GF-D8 (cell line): Measurements from ENCODE around the gene GRIK2.
"Not testable (repeated sequence)": the region's sequence is repeated elsewhere in the genome, so short reads cannot be mapped to it uniquely, and the experiment has no call there.

Experiments used
- DNase-seq: peaks from one replicate; lab custom pipeline; 2025; lab: John Stamatoyannopoulos, UW

The GRIK2 gene

DNA sequence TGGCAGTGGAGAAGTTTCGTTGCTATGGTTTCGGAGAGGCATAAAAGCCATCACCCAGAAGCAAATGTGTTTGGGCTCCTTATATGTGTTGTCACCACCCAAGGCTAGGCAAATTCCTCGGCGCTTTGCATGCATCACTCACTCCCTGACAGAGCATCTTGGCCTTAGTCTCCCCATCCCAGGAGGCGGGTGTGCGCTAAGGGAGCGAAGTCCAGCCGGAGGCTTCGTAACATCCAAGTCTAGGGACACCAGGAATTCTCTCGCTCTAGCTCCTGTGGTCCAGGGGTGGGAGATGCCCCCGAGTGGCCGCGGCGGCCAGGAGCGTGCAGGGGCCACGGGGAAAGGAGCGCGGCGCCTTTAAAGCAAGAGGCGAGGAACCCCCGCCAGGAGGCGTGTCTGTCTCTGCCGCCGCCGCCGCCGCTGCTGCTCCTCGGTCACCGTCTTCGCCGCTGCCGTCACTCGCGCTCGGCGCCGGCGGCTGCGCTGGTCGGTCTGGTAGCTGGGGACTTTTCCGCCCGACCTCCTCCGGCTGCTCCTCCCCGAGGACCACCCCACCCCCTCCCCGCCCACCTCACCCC, at the start of gene GRIK2:
Gene GRIK2, plus strand, starts transcription at position 458 of the 578 bp plus-strand sequence.
- DNase-seq, result no peak

DNA sequence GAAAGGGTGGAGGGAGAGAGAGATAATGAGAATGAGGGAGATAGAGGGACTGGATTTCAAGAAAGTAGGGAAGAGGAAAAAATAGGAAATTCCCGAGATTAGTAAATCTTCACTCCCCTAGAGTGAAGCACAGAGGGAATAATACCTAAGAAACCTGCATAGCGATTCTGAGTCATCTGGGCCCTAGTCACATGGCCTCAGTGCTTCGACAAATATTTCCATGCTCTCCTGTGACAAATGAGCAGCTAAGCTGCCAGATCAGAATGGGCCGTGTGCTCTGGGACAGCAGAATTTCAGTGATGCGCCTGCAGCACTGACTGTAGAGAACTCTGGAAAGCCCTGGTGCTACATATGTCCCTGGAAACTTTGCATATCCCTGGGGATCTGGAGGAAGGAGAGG, 48.6 kb upstream of the GRIK2 start:
- no peak for DNase-seq

DNA sequence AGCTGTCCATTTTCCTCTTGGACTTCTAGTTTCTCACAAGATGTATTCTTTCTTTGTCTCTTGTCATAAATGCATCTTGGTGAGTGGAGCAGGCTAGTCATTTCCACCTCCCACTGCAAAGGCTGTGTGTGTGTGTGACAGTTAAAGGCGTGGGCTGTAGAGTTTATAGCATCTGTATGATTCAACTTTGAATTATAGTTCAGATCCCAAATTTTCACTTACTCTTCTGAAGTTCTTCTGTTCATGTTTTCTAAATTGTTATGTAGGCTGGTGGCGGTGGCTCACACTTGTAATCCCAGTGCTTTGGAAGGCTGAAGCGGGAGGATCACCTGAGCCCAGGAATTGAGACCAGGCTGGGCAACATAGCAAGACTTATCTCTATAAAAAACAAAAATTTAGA, 44.7 kb upstream of the GRIK2 start:
- DNase-seq, result no peak

DNA sequence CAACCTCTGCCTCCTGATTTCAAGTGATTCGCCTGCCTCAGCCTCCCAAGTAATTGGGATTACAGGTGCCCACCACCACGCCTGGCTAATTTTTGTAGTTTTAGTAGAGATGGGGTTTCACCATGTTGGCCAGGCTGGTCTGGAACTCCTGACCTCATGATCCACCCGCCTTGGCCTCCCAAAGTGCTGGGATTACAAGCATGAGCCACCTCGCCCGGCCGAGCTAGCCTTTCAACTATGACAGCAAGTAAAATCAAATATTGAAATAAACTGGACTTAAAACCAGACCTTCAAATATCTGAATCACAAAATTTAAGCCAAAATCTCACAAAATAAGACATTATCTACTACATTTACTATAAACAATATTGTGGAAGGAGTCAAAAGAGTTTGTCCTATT, 42.9 kb upstream of the GRIK2 start:
- not testable (repeated sequence) for DNase-seq

DNA sequence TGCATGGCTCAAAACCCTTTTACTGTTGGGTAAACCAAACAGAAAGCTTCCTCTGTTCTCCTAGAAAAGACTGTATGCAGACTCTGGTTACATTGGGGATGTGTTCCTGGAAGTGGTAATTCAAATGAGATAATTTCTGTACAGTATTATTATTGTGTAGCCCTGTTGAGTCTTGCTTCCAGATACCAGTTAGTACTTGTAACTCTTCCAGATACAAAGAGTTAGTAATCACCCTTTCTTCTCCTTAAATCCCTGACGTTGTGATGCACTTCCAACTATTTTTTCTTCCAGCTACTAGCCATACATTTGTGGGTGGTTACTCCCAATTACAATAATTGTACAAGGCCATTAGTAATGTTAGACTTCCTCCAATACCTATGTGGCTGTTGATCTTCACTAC, 42.3 kb upstream of the GRIK2 start:
- no peak for DNase-seq

DNA sequence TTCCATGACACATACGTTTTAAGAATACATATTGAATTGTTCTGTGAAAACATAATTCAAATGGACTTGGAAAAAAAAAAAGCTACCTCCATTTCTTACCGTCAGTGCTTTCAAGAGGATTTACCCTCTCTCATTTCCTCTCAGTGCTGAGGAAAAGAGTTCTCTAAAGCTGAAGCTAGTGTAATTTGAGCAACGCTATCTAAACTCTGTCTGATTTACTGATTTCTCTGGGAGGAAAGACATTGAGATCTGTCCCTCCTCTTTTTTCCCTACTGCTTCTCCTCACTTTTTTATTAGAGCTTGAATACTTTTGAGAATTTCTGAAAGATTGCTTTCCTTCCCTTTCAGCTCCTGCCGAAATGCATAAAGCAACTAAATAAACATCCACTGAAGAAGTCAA, 41.2 kb upstream of the GRIK2 start:
- no peak for DNase-seq

DNA sequence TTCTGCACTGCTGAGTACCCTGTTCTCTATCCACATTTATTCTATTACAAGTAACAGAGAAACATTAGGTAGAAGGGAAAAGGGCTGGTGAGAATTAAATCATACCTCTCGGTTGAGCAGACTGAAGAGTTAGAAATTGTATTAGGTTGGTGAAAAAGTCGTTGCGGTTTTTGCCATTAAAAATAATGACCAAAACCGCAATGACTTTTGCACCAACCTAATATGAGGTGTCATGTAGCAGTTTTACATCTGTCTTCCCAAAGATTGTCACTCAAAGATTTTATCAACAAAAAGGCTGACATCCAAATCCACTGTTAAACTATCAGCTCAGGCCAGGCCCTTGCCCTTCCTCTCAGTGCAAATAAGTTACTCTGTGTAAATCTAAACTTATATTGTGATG, 28.3 kb upstream of the GRIK2 start:
- DNase-seq, result no peak

DNA sequence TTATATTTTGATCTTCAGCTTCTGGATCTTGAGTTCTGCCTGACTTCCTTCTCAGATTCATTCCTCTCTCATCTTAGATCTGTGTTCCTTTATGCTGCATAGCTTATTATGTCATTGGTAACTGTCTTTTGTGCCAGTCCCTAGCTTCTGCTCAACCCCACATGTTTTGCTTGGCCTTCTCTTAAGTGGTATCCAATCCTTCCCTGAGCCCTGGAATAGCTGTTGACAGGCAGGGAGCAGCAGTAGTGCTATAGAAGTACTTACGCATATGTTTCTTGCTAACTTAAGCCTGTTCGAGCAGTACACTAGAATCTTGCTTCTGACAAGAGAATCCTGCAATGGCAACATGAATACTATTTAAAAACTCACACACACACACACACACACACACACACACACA, 13.6 kb upstream of the GRIK2 start:
- DNase-seq, result no peak

DNA sequence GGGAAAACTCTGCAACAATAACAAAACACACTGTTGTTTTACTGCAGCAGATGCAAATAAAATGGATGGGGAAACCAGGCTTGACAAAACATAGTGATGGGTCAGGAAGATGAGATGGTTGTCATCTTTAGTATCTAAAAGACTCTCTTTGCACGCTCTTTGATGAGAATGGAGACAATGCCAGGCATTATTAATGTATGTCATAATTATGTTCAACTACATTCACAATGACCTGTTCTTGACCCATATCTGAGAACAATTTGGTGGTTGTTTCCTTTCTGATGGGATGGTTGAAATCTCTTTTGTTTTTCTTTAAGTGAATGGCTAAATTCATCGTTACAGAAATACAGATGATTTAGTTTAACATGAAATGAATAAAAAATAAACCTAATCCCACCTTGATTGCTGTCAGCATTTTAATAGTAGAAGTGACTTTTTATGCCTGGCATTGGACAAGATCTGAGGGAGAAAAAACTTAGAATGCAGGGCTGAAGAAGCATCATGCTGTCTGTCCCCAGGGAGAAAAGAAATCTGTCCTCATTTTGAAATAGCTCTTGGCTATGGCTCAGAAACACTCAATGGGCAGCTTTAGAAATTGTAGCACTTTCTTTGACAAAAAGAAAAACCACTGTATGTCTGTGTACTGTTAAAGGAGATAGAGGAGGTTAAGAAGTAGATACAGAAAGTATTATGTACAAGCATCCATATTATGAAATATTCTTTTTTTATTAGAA, 12.4 kb upstream of the GRIK2 start:
- DNase-seq, result no peak

DNA sequence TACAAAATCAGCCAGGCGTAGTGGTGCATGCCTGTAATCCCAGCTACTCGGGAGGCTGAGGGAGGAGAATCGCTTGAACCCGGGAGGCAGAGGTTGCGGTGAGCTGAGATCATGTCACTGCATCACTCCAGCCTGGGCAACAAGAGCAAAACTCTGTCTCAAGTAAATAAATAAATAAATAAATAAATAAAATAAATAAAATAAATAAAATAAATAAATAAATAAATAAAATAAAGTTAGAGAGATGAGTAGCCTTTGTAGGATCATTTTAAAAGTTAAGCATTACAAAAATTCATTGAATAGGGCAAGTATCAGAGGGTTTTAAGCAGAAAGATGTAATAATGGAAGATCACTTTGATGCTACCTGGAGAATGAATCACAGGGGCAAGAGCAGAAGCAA, 9.8 kb upstream of the GRIK2 start:
- not testable (repeated sequence) for DNase-seq

DNA sequence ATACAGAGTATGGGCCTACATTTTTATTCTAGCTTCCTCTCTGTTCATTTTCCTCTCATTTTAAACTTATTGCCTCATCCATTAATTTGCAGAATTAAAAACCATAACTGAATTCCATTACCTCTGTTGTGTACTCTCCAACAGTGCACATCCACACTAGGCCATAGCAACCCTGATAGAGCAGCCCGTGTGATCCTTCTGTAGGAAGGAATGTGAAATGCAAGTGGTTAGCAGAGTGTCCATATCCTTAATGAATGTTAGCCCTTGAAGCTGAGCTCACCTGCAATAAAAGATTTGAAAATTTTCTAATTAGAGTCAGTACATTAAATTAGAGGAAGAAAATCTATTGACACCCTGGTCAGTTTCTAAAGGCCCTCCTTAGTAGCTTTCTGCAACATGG, 6.5 kb upstream of the GRIK2 start:
- DNase-seq, result no peak

DNA sequence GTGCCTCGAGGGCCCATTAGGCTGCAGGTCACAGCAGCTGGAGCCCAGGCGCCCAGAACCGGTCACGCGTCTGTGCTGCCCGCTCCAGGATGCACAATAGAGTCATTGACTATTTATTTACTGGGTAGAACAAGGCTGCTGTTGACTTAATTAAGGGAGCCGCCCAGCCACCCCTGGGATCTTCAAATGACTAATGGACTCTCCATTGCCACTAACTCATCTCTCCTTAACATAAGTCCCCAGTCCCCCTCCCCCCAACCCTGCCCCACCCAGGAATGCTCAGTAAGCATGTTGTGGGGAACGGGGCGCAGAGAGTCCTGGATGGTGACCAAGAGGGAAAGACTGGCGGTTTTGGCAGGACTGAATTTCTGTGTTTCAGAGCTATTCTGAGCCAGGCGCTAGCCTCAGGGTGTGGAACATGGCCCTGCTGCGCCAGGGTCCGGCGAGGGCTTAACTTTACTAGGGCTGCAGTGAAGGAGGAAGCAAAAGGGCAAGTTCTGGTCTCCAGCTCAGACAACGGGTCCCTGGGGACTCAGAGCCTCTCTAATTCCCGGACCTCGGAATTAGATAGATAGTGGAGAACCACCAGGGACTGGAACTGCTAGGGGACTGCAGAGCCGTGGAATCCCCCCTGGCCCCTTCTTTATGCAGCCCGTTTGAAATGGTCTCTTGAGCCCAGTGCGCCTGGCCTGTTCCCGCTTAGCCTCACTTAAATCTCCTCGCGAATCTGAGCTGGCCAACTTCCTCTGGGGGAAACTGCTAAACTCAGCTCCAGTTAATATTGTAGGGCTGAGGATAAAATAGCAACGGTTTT, 1.5 kb upstream of the GRIK2 start:
- DNase-seq, result no peak

DNA sequence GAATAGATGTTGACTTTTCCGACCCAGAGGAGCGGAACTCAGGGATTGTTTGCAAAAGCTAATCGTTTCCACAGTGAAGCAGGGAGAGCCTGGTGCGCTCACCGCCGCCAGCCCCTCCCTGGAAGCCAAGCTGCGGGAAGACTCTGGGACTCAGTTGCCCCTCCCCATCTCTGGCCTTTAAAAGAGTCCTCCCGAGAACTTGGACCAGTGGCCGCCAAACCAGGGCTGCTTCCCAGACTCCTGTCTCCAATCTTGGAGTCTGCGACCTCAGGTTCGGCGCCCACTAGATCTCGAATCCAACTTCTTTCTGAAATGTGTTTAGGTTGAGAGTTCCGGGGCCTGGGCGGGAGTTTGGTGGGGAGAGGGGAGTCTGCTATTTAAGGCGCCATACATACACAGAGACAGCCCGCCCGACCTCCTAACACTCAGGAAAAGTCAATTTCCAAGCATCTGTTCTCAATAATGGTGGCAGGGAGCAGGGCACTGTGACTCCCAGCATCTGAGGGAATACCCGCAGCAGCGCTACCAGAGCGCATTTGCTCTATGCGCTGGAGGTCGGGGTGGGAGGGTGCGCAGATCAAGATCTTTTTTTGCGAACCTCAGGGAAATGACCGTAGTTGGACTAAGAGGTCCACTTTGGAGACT, 800 bp upstream of the GRIK2 start:
- no peak for DNase-seq

DNA sequence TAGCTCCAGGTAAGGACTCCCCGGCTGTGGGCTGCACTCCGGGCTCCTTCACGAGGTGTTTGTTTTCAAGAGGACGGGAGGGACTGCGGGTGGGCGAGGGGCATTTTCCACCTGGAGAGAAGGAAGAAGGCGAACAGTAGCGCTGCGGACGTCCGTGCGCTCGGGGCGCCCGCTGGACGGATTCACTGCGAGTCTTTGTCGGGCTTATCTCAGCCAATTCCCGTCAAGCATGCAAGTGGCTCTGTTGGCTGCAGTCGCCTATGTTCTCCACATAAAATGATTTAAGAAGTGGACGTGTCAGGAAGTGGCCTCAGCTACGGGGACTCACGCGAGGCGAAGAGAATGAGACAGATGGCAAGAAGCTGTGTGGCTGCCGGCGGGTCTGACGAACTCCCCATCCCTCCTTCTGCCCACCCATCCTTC, 332 bp downstream of the GRIK2 start:
- DNase-seq, result no peak

DNA sequence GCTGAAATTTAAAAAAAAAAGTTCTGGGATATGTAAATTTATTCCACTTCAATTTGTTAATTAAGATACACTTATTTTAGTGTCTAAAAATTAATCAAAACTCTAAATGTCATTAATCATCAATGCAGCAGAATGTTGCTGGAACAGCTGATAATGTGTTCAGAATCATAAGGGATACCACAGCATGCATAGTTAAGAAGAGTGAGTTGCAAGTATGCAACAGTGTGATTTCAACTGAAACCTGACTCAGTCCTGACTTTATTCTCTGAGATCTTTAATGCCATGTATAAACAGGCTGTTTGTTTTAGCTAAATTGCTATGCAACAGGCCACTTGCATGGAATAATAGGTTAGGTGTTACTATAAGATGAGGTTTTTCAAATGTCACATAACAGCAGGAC, 1.4 kb downstream of the GRIK2 start:
- DNase-seq, result no peak

DNA sequence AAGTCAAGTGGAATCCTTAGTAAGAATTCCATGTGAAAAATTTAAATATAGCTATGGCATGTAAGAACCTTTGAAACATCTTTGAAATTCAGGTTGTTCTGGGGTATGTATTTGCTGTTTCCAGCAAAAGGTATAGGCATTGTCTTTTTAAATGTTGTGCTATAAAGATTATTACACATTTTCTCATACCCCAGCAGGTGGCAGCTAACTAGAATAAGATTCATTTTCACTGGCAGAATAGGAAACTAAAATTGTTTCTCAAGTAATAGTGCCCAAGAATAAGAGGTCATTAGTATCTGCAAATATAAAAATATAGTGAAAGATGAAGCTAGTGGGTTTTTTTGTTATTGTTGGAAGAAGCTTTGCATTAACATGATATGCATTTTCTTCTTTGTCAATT, 1.8 kb downstream of the GRIK2 start:
- DNase-seq, result no peak

DNA sequence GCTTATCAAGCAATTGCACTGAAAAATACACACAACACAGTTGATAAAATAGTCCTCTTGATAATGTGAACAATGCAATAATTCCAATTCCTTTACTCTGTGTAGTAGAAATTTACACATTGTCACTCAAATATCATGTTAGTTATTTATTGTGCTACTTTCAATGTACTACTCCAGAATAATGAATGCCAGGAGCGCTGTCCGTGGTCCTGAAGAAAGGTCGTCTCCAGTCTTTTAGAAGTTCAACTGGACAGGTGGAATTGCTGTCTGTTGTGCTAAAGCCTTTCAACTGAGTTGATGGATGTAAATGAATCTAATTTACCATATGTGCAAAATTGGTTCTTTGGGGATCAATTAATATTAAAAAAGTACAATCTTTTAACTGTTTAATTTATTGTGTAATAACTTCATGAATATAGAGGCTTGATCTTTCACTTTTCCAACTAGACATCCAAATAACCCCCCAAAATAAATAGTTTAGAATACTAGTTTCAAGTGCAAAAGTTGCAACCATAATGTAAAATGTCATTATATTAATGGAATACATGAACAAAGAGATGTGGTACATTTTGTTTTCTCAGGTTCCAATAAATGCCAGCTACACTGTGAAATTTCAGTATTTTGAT, 3.2 kb downstream of the GRIK2 start:
- DNase-seq, result no peak

DNA sequence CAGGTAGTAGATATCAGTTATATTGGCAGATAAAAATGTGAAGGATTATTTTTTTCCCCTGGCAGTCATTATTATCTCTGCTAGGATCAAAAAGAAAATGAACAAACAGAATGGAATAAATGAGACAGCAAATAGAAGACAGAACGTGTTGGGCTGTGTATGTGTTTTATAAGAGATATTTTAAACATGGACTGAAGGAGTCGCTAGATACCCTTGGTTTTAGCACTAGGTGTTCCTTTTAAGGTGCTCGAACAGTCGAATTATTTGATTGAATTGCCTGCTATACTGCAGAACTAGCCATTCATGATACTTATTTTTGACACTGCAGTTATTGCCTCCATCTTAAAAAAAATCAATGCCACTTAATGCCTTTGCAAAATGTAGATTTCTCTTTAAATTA, 3.7 kb downstream of the GRIK2 start:
- DNase-seq, result no peak

DNA sequence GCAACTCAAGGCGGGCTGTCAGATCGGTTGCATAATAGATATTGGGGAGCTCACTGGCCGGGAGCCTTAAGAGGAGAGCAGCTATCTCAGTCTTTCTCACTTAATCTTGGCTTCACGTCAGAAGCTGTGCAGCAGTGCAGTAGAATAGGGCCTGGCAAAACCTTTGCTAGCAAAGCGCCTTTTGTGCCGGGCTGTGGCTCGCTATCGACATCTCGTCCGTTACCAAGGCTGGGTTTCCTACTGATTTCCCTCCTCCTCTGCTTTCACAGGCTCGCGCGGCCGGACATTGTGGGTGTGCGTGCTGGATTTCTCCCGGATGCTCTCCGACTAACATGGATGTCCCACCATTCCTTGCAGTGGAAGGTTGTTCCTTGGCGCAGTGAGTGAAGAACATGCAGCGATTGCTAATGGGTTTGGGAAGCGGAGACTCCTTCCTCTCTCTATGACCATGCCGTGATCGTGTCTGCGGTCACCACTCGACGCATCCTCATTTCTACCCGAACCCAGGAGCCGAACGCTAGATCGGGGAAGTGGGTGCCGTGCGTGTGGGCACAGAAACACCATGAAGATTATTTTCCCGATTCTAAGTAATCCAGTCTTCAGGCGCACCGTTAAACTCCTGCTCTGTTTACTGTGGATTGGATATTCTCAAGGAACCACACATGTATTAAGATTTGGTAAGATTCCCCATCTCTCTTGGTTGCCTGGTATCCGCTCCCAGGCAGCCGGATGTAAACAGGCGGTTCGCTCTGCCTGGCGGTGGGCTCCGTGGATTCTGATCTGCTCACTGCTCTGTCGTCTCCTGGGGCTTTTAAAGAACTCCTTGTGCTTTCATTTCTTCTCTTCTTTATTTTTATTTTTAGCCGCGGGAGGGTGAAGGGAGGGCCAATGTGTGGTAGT, 5.5 kb downstream of the GRIK2 start:
- DNase-seq, result no peak

DNA sequence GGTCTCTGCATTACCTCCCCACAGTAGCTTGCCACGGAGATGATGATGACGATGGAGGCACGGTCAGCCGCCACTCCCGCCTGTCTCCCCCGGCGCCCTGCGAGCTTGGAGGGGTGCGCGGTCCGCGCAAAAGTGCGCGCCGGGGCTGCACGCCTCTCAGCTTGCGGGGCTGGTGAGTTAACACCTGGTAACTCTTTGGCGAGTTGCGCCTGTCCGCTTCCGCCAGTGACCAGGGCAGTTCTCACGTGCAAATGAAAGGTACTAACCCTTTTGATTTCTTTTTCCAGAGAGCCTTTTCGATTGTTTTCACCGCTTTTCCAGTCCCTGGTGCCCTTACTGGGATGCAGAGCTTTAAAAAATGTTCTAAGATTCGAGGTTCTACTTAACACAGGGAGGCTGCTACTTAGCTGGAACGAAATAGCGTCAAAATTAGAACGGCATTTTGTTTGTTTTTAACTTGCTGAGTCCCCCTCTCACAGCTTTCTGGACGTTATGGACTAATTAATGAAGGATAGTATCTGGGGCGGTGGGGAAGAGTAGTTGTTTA, 6.2 kb downstream of the GRIK2 start:
- DNase-seq, result no peak
